Superior temporal gyrus (tissue), 1 donor: ENCODE measurements around the gene DST.
A peak's percentile ranks its signal among the peaks of the same experiment; 100 is the strongest.
"Not testable (repeated sequence)": the region's sequence is repeated elsewhere in the genome, so short reads cannot be mapped to it uniquely, and the experiment has no call there.

Experiments
- DNase-seq: peaks from one replicate; pipeline ENCODE4 v3.0.0-alpha.2; 2016; ENCODE audit errors: extremely low spot score

DST gene

GRCh38 chr6:56572788-56573471, 69.8 kb downstream of the DST start:
- DNase-seq: peak; percentile 45

DNA sequence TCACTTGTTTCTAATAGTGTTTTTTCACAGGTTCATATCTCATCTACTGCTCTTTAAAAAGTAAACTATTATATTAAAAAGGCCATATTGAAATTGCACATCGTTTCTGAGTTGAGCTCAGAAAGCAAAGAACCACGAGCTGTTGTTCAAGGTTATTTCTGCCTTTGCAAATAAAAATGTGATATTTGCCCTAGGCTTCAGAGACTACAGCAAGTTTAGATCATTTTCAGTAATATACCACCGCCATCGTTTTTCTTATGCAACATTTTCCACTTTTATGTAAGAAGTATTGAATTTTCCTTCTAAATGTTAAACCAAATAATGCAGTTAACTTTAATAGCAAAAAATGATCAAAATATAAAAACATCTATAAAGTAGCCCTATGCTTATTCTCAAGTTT, 71.1 kb downstream of the DST start:
- no peak for DNase-seq

DNA sequence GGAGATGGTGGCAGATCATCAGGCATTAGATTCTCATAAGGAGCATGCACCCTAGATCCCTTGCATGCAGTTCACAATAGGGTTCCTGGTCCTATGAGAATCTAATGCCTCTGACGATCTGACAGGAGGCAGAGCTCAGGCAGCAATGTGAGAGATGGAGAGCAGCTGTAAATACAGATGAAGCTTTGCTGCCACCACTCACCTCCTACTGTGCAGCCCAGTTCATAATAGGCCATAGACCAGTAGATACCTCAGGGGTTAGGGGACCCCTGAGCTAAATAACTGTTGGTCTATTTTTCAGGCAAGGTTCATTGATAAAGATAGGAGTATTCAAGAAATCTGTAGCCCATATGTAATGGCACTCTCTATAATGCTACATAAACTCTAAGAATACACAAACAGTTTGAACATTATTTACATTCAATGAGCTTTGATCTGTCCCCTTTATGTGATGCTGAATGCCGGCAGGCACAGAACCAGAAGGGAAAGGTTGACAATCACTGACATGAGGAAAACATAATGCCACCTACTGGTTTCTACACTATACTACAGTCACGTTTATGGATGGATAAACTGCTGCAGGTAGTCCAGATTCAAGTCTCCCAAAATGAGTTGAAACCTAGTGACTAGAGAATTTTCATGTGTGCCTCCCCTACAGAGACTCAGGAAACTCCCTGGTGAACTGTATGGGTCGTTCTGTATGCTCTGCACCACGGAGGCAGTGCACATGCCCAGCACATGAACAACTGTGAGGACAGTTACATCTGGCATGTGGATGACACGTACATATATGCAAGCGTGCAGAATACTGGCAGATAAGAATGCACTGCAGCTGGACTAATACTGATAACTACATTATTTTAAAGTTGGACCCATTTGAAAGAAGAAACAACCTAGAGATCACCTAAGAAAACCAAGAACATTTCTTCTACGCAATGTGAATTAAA, 72.0 kb downstream of the DST start:
- peak; percentile 77 for DNase-seq

- DNase-seq: no peak
Observed at GRCh38 chr6:56567501-56567900, 75.2 kb downstream of the DST start.

DNA sequence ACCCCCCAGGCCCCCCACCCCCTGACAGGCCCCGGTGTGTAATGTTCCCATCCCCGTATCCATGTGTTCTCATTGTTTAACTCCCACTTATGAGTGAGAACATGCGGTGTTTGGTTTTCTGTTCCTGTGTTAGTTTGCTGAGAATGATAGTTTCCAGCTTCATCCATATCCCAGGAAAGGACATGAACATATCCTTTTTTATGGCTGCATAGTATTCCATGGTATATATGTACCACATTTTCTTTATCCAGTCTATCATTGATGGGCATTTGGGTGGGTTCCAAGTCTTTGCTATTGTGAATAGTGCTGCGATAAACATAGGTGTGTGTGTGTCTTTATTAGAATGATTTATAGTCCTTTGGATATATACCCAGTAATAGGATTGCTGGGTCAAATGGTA, 80.0 kb downstream of the DST start:
- DNase-seq: not testable (repeated sequence)

GRCh38 chr6:56556751-56557540, 85.7 kb downstream of the DST start:
- DNase-seq: no peak

- DNase-seq: no peak
Observed at GRCh38 chr6:56555438-56555872, 87.2 kb downstream of the DST start.

GRCh38 chr6:56552187-56553130, 90.2 kb downstream of the DST start:
- DNase-seq: no peak

GRCh38 chr6:56551409-56552120, 91.1 kb downstream of the DST start:
- no peak for DNase-seq

GRCh38 chr6:56550301-56550700, 92.4 kb downstream of the DST start:
- DNase-seq: no peak

DNA sequence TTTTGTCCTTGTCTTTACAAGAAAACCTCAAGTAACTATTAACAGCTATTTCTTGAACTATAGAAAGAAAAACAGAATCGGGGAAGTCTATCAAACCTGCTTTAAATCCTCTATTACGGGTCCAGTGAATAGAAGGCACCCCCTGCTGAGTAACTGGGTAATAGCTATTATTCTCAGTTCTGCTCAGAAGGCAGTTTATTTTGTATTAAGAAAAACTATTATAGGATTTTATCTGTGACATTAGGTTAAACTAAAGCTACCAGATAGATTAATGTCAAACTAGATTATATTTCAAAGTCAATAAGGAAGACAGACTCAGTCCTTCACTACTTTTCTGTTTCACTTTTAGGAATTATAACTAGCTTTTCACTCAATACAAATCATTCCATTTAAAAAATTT, 93.7 kb downstream of the DST start:
- DNase-seq: no peak

- no peak for DNase-seq
Observed at GRCh38 chr6:56547687-56548086, 95.0 kb downstream of the DST start.

DNA sequence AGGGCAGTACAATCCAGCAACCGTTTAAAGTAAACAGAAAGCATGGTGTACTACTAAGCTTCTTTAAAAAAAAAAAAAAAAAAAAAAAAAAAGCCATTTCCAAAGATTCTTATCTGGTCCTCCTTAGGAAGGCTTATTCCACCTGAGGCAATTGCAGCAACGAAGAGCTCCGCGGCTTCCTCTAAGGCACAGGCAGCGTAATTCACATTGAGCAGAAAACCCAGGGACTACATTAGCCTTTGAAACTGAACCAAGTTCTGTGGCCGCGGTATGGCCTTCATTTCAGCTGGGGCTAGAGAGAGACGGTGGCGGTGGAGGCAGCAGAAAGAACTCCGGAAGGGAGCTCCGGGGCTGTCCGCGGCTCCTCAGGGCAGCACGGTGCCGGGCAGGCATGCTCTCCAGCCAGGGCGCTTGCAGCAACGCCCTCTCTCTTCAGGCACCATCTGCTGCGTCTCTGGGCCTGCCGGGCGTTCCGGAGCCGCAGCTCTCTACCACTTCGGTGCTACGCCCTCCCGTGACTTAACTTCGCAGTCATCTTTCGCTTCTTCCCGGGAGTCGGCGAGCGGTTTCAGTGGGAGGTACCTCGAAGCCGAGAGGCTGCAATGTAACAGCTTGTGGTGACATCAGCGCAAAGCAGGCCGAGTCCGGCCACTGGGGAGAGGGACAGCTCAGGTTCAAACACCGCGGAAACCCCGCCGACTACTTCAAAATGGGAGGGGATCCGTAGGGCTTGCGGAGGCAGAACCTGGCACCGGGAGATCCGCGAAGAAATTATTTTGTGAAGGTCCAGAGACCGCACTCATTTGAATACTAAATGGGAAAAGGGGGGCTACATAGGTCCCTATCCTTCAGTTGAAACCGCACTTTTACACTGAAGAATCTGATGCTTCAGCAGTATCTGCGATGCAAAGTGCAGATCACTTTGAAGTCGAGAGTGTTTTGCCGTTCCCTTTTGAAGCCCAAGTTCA, 100.0 kb downstream of the DST start:
- peak; percentile 80 for DNase-seq

GRCh38 chr6:56541741-56542360, 100.8 kb downstream of the DST start:
- DNase-seq: no peak

- peak; percentile 68 for DNase-seq
Observed at GRCh38 chr6:56541030-56541600, 101.6 kb downstream of the DST start.

- DNase-seq: no peak
Observed at GRCh38 chr6:56540232-56541029, 102.3 kb downstream of the DST start.

DNA sequence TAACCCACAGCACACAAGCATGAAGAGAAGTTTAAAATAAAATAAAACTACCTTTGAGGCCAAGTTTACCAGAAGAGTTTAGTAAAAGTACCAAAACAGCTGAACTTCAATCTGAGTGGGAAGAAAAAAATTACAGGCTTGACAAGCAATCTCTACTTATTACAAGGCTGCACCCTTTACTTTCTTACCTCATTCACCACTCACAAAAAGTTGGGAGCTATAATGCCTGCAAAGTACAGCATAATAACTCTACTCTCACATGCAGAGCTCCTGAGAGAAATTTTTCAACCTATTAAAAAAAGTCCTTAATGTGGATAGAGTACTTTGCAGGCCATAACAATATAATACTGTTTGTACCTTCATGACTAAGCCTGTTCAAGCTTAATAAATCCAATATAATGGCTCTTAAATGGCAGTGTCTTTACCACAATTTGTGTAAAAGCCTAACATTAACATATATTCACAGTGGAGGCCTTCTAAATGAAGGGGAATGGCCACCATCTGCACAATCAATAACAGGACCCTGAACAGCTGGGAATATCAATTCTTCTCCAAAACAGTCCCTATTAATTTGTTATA, 103.1 kb downstream of the DST start:
- DNase-seq: no peak
